OCI-LY3 (cell line): ENCODE results near the gene SUPT3H.

Experiments used
- H2AFZ ChIP-seq: fragments of 200-600, 300-600 bp; shearing (Covaris generic); 2 replicates; pipeline ENCODE4 v1.6.0; 2014; ENCODE audit warnings: antibody characterized with exemption, low read depth, low read length
- H3K27ac ChIP-seq: fragments of 200-600, 300-600 bp; sonication (generic); 2 replicates; pipeline ENCODE4 v1.5.1; 2014; ENCODE audit warnings: mild to moderate bottlenecking, low read length, moderate library complexity, mixed read lengths
- H3K27me3 ChIP-seq: fragments of 200-600, 300-600 bp; sonication (generic); 2 replicates; pipeline ENCODE4 v1.6.1; 2014; ENCODE audit warnings: low read depth, low read length, mixed read lengths
- H3K36me3 ChIP-seq: fragments of 200-600, 300-600 bp; sonication (generic); replicated peaks from 2 replicates; pipeline ENCODE3; 2014; ENCODE audit warnings: low read depth, low read length, mixed read lengths
- H3K4me1 ChIP-seq: fragments of 300-600, 200-600 bp; sonication (generic); 2 replicates; pipeline ENCODE4 v1.6.1; 2014; ENCODE audit warnings: low read length, mixed read lengths
- H3K4me2 ChIP-seq: fragments of 200-600, 300-600 bp; sonication (generic); 2 replicates; pipeline ENCODE4 v1.6.1; 2014; ENCODE audit warnings: low read length, mixed read lengths
- H3K4me3 ChIP-seq: fragments of 300-600, 200-600 bp; sonication (generic); 2 replicates; pipeline ENCODE4 v1.5.1; 2014; ENCODE audit warnings: antibody characterized with exemption, mild to moderate bottlenecking, low read length, moderate library complexity
- H3K79me2 ChIP-seq: fragments of 300-600, 200-600 bp; shearing (Covaris generic); 2 replicates; pipeline ENCODE4 v1.6.1; 2014; ENCODE audit warnings: mild to moderate bottlenecking, low read length, mixed read lengths
- H3K9ac ChIP-seq: fragments of 300-600, 200-600 bp; shearing (Covaris generic); 2 replicates; pipeline ENCODE4 v1.6.0; 2014; ENCODE audit warnings: mild to moderate bottlenecking, low read length, moderate library complexity
- H3K9me3 ChIP-seq: fragments of 200-600, 300-600 bp; shearing (Covaris generic); 2 replicates; pipeline ENCODE4 v1.6.1; 2014; ENCODE audit warnings: low read length, mixed read lengths; ENCODE audit not compliant: insufficient read depth
- H4K20me1 ChIP-seq: fragments of 200-600, 300-600 bp; sonication (generic); 2 replicates; pipeline ENCODE4 v1.6.1; 2016; ENCODE audit warnings: low read length, mixed read lengths; ENCODE audit not compliant: insufficient read depth
- EZH2phosphoT487 ChIP-seq: fragments of 200-600 bp; shearing (Covaris generic); IDR thresholded peaks from 2 replicates; pipeline ENCODE4 v1.6.1; 2018; ENCODE audit warnings: antibody characterized with exemption, mixed run types, low read depth
- TF ChIP-seq, protein P1 (sequence below): fragments of 200-600, 300-600 bp; sonication (generic); IDR thresholded peaks from 2 replicates; pipeline ENCODE4 v1.5.1; 2014; ENCODE audit warnings: antibody characterized with exemption, low read length, low read depth

SUPT3H gene

DNA sequence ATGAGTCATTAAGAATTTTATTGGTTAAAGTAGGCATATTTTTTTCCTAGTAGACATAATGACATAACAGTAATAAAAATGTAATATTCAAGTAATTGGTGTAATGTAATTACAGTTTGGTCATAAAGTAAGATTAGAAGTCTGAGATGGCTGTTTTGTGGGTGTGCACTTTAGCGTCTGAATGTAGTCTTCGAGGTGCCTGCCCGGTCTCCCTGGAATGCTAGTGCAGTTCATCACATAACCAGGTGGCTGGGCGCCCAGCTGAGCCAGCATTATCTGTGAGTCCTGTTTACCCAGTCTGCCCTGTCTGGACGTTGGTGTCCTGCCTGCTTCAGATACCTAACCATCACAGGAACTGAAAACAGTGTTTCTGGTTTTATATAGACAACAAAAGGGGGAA, 571.1 kb downstream of the SUPT3H start:
- H3K79me2 ChIP-seq, result no peaks in the 10 kb centered on the region
- H4K20me1 ChIP-seq, result no peaks in the 10 kb centered on the region
- H3K4me2 ChIP-seq, result no peak overlapping the region
- no peaks in the 10 kb centered on the region for H3K9me3 ChIP-seq
- no peaks in the 10 kb centered on the region for H3K4me1 ChIP-seq
- H3K36me3 ChIP-seq, result no peaks in the 10 kb centered on the region
- no peak overlapping the region for H2AFZ ChIP-seq
- H3K27ac ChIP-seq, result no peak overlapping the region
- H3K27me3 ChIP-seq, result no peaks in the 10 kb centered on the region
- no peak overlapping the region for H3K9ac ChIP-seq
- TF ChIP-seq EZH2phosphoT487, result no peak
- TF ChIP-seq, protein P1, sequence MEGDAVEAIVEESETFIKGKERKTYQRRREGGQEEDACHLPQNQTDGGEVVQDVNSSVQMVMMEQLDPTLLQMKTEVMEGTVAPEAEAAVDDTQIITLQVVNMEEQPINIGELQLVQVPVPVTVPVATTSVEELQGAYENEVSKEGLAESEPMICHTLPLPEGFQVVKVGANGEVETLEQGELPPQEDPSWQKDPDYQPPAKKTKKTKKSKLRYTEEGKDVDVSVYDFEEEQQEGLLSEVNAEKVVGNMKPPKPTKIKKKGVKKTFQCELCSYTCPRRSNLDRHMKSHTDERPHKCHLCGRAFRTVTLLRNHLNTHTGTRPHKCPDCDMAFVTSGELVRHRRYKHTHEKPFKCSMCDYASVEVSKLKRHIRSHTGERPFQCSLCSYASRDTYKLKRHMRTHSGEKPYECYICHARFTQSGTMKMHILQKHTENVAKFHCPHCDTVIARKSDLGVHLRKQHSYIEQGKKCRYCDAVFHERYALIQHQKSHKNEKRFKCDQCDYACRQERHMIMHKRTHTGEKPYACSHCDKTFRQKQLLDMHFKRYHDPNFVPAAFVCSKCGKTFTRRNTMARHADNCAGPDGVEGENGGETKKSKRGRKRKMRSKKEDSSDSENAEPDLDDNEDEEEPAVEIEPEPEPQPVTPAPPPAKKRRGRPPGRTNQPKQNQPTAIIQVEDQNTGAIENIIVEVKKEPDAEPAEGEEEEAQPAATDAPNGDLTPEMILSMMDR, result no peak
- no peak overlapping the region for H3K4me3 ChIP-seq

DNA sequence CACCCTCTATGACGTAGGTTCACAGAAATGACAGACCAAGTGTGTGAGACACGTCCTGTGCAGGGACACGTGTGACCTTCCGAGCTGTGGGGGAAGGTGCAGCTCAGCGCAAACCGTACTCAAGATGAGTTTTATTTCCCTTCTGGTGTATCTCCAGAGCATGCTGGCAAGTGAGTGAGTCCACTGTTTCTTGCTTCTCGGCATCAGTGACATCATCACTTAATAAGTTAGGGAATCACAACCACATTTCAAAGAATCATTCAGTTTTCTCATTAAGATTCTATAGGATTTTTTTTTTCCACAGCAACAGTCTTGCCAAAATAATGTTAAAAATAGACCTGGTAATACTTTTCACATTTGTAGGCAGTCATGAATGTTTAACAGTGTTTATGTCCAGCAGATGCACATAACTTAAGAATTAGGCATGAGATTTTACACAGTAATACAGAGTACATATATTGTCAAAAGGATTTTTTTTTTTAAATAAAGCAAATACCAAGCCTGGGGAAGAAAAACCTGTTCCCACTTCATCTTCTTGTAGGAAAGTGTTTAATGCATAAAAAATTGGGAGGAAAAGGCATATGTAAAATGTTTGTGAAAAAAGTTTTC, 572.4 kb downstream of the SUPT3H start:
- H3K27me3 ChIP-seq, result no peaks in the 10 kb centered on the region
- no peak overlapping the region for H3K4me2 ChIP-seq
- H3K4me3 ChIP-seq, result no peak overlapping the region
- no peaks in the 10 kb centered on the region for H3K4me1 ChIP-seq
- H3K9me3 ChIP-seq, result no peaks in the 10 kb centered on the region
- no peak overlapping the region for H3K27ac ChIP-seq
- no peak overlapping the region for H3K9ac ChIP-seq
- H4K20me1 ChIP-seq, result no peaks in the 10 kb centered on the region
- H3K36me3 ChIP-seq, result no peaks in the 10 kb centered on the region
- no peak for TF ChIP-seq EZH2phosphoT487
- TF ChIP-seq, protein P1, result no peak
- H3K79me2 ChIP-seq, result no peaks in the 10 kb centered on the region
- no peak overlapping the region for H2AFZ ChIP-seq

DNA sequence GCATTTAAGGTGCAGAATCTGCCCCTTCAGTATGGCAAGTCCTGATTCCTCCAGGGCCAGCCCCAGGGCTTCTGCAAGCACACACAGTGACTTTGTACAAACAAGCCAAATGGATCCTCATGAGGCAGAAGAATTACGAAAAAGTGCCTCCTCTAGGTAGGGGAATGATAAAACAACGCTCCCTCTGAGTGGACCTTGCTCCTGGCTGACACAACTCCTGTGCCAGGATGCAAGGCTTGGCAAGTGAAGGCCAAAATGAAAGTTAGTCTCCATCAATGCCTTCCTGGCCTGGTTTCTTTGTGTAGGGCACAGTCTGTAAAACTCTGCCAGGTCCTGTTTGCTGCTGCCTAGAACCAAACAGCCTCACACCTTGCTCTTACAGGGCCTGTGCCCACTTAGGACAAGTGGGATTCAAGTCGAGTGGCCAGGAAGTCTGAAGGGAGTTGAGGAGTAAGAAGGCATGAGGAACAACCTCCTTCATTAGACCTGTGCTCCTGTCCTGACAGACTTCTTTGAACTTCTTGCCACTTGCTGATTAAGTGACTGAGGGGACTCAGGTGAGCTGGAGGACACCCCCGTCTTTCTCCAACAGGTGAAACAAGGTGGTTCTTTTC, 573.1 kb downstream of the SUPT3H start:
- Histone ChIP-seq H3K9me3 (no peaks in the 10 kb centered on the region), H4K20me1 (no peaks in the 10 kb centered on the region), H3K4me2 (no peak overlapping the region), H3K36me3 (no peaks in the 10 kb centered on the region), H3K4me3 (no peak overlapping the region), H3K79me2 (no peaks in the 10 kb centered on the region), H2AFZ (no peak overlapping the region), H3K4me1 (no peaks in the 10 kb centered on the region), H3K27ac (no peak overlapping the region), H3K9ac (no peak overlapping the region), H3K27me3 (no peaks in the 10 kb centered on the region)
- TF ChIP-seq, protein P1, result no peak
- no peak for TF ChIP-seq EZH2phosphoT487

DNA sequence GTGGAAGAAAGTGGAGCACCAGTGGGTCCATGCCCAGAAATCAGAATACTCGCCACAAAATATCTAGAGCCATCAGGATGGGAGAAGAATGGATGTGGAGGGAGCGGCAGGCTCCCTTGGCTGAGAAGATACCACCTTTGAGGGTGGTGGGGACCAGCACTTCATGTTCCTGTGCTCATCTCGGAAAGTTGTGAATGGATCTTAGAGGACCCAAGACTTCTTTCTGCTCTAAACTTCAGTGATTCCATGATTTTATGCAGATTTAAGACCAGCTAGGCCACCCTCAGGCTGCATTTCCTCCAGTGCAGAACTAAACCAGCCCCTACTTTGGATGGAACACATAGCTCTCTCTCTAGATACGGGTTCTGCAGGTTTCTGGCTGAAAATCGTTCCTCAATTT, 573.7 kb downstream of the SUPT3H start:
- TF ChIP-seq, protein P1, result no peak
- TF ChIP-seq EZH2phosphoT487, result no peak
- H3K9ac ChIP-seq, result no peak overlapping the region
- H2AFZ ChIP-seq, result no peak overlapping the region
- H3K4me3 ChIP-seq, result no peak overlapping the region
- H4K20me1 ChIP-seq, result no peaks in the 10 kb centered on the region
- no peaks in the 10 kb centered on the region for H3K79me2 ChIP-seq
- H3K9me3 ChIP-seq, result no peaks in the 10 kb centered on the region
- no peaks in the 10 kb centered on the region for H3K4me1 ChIP-seq
- H3K27me3 ChIP-seq, result no peaks in the 10 kb centered on the region
- no peak overlapping the region for H3K4me2 ChIP-seq
- H3K36me3 ChIP-seq, result no peaks in the 10 kb centered on the region
- no peak overlapping the region for H3K27ac ChIP-seq
